Glomerular visceral epithelial cell (primary cell): ENCODE results near the gene NELFB.

ENCODE experiments used
- DNase-seq: peaks from one replicate; pipeline ENCODE4 v3.0.0-alpha.2; 2016; ENCODE audit errors: extremely low spot score

NELFB gene

GRCh38 chr9:137303151-137303892, 48.2 kb downstream of the NELFB start:
- DNase-seq = no peak

DNA sequence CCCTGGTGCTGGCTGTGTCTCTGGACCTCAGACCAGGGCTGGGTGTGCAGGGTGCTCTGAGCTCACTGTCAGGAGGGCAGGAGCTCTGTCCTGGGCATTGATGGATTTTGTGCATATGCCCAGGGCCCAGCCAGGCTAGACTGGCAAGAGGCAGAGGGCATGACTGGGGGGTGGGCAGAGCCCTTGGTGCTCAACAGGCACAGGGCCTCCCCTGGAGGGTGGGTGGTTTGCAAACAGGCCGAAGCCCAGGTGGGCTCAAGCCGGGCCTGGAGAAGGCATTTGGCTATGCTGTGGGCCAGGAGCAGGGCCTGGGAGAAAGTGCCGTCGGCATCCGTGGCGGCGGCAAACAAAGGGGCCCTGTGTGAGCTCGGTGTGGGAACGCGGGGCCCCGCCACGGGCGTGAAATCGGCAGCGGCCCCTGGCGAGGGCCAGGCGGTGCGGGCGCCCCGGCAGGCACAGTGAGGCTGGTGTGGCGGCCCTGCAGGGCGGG, 48.8 kb downstream of the NELFB start:
- DNase-seq = no peak

DNA sequence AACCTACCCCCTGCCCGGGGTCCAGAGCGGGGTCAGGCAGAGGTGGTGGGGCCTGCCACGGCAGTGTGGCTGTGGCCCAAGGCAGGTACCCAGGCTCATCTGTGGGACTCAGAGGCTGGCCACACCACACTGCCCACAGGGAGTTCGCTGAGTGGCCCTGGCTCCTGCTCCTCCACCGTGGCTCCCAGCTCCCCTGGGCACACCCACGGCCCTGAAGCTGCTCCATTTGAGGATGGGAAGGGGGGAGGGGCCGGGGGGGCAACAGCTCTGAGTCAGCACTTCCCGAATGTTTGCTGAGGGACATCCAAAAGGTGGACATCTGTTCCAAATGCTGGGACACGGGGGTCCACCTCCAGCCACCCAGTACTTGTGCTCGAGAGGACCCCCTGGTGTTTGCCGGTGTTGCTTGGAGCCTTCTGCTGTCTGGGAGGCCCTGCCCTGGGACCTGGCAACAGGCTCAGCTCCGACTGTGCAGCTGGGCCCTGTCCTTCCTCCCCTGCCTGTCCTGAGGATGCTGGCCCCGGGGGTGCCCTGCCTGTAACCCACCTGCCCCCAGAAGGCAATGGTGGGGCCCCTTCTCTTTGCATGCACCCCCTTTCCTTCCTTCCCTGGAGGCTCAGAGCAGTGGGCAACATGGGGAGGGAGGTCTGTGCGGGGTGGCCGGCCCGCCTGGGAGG, 49.4 kb downstream of the NELFB start:
- no peak for DNase-seq

- DNase-seq = no peak
These were observed 50.1 kb downstream of the NELFB start for GRCh38 chr9:137305060-137305797.

GRCh38 chr9:137305798-137306065, 50.6 kb downstream of the NELFB start:
- no peak for DNase-seq

DNA sequence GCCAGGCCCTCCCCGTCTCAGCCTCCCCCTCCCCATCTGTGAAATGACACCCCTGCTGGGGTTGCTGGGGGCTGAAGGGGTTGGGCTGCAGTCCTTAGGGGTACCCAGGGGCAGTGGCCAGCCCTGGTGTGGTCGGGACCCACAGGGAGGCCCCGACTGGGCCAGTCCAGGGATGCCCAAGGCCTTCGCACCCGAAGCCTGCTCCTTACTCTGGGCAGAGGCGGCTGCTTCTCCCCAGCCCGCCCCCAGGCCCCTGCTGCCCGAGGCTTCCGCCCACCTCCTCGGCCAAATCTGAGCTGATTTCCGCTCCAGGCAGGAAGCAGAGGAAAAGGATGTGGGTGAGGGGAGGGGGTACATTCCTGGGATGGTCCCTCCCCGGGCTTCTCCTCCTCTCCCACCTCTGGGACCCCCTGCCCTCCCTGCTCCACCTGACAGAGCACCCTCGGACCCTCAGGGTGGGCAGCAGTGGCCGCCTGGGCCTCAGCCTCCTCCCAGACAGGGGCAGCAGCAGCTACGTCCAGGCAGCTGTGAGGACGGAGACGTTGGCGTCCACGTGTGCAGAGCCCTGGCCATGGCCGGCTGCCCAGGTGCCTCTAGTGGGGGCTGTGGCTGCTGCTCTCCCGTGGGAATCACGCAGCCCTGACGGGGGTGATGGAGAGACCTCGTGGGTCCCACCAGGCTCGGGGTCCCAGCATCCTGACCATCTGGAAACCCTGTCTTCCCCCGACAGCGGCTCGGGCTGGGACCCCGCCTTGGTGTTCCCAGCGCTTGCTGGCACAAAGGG, 51.1 kb downstream of the NELFB start:
- no peak for DNase-seq

DNA sequence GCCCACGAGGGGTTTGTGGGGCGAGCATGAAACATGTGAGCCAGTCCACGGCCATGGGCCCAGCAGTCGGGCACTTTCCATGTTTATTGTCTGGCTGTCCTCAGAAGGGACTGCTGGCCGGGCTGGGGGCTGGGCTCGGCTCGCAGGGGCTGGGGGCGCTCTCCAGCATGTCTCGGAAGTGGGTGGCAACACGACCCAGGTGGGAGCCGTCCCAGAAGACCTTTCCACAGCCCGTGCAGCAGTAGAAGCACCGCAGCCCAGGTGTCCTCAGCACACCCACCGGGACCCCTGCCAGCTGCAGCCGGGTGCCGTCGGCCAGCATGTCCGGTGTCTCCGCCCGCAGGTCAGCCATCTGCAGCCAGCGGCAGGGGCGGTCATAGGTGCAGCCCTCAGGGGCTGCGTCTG, 51.7 kb downstream of the NELFB start:
- no peak for DNase-seq

DNA sequence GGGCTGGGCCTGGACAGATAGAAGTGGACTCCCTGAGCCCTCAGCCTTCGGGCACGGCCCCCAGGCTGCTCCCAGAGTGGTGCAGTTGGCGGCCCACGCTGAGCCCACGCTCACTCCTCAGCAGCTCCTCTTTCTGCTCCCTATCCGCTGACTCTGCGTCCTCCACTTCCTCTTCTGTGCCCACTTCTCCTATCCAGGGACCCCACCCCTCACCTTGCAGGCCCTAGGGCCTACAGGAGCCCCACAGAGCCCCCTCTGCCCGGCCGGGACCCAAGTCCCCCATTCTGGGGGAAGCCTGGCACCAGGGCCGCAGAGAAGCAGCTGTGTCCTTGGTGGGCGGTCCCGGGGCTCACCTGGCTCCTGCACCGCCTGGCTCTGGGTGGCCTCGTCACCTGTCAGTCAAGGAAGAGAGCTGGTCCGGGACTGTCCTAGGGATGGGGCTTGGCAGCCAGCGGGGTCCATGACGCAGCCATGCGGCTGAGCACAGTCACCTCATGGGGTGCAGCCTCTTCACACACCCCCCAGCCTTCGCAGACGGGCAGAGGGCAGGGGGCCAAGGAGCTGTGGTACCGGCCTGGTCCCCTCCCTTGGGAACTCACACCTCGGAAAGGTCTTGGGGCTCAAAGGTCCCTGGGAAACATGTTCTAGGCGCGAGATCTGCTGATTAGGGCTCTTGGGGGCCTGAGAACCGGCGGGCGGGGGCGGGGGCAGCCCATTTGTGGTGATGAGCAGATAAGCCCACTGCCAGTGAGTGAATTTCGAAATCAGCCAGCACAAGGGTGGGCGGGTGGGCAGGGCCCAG, 52.3 kb downstream of the NELFB start:
- DNase-seq = no peak

GRCh38 chr9:137308057-137308619, 53.0 kb downstream of the NELFB start:
- no peak for DNase-seq

DNA sequence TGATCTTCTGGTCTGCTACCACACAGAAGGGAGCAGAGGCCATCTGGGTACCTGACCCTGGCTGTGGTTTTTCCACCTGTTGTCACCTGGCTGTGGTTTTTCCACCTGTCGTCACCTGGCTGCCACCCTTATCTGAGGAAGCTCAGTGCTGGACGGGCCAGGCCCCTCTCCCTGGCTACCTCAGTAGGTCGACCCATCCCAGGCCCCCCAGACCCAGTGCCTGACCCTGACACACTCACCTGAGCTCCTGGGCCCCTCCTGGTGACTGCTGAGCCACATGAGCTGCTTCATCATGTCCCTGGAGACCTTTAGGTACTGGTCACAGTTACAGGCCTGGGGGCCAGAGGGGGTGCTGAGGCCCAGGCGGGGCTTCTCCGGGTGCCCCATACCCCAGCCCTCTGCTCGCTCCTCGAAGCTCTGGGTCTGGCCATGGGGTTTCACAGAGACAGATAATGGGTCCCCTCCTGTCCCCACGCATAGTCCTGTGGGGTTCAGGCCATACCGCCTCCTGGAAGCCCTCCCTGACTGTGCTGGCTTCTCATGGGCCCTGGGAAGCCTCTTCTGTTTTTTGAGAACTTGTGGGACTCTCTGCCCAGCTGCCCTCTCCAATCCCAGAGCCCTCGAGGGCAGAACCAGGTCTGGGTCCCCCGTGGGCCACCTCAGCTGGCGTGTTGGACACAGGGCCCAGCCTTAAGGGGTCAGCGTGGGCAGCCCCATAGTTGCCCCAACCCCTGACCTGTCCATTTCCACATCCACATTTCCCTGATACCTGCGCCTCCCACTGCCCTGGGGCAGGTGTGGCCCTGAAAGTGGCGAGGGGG, 54.5 kb downstream of the NELFB start:
- DNase-seq = no peak

- no peak for DNase-seq
These were observed 55.3 kb downstream of the NELFB start for GRCh38 chr9:137310189-137311052.

DNA sequence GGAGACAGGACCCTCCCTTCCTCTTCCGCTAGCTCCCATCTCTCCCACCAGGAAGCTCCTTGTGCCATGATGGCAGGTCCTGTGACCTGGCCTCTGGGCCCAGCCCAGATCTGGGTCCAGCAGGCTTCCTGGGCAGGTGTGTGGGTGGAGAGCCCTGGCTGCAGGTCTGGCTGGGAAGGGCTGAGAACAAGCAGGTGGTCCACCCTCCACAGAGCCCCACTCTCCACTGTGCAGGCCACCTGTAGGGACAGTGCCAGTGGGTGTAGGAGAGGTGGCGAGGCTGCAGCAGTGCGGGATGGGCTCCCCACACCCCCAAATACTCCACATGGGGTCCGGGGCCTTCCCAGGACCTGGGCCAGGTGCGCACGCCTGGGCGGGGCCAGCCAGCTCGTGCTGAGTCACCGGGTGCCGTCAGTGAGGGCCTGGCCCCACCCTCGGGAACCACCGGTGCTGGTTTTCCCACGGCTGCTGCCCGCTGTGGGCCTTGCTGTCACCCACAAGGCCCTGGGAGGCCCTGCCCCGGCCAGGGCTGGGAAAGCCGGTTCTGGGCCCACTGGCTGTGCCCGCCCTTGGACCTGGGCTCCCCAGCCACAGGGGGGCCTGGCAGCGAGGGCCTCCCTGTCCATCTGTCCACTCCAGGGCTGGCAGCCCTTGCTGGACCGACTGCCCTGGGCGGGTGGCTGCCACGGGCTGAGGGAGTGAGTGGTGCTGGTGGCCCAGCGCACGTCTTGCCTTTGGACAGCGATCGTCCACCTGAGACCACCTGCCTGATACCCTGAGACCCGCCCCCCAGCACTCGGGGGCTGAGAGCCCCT, 56.3 kb downstream of the NELFB start:
- DNase-seq = peak; percentile 41

DNA sequence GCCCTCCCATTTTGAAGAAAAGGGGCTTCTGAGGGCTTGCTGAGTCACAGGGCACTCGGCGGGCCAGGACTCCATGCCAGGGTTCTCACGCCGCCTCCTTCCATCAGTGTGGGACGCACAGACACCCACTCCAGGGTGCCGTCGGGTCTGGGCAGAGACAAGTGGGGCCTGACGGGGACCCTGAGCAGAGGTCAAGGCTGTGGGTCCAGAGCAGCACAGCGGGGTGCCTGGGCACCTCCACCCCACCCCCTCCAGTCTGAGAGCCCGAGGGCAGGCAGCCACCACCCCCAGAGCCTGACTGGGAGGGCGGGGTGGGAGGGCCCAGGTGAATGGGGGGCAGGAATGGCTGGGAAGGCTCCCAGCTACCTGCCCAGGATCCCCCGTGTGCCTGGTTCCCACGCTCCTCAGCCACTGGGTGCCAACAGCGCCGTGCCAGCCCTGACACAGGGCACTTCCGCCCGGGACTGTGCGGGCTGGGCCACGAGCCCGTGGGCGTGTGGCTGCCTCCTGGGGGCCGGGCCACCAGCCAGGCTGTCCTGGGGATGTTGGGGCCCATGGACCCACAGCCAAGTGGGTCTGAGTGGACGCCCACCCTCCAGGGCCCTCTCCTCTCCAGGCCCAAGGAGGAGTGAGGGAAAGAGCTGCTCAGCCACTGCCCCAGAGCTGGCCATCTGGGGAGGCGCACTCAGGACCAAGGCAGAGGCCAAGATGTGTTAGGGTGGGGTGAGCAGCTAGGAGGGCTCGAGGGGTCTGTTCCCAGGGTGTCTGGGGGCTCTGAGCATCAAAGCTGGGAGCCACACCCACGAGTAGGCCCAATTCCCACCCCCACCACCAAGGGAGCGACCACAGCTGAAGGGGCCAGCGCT, 57.1 kb downstream of the NELFB start:
- no peak for DNase-seq

- DNase-seq = no peak
These were observed 57.8 kb downstream of the NELFB start for GRCh38 chr9:137312852-137313325.

DNA sequence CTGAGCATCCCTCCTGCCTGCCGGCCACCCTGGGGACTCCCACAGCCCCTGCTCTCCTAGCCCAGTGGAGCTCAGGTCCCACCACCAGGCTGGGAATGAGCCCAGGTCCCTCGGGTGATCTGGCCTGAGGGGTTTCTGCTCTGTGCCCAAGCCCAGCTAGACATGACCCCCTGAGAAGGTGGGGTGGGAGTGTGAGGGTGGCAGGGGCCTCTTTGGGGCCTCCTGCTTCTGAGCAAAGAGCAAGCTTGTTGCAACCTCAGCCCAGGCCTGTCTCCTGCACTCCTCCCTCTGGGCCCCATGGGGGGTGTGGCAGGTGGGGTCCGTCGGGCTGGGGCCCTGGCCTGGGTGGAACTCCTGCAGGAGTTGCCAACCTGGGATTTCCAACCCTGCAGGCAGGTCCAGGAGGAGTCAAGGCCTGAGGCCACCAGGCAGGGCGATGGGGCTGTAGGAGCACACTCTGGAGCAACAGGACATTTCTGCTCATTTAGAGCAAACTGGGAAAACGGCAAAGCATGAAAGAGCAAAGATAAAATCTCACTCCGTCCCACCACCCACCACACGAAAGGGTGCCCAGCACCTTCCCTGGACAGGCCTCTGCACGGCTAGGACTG, 58.3 kb downstream of the NELFB start:
- DNase-seq = no peak

DNA sequence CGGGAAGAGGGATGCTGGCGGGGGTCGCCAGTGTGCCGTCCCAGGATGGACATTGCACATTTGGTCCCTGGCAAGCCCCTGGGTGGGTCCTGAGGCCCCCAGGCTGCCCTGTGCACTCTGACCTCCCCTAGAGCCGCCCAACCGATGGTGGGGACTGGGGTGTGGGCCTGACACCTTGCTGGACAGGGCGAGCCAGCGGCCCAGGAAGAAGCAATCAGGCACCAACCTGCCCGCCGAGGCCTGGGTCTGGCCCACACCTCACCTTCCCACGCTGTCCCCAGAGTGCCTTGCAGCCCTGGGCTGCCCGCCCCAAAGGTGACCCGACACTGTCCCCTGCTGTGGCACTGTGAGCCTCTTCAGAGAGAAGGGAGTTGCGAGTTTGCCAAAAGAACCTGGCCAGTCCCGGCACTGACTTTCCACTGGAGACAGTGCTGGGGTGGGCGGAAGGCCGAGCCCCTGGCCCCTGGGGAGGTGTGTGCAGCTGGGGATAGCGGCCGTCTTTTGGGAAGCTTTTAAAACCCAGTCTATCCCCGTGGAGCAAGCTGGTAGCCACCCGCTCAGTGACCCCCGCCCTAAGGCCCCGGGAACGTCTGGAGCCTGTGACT, 58.9 kb downstream of the NELFB start:
- DNase-seq = no peak
